Aorta (tissue), 5 donors: ENCODE results near the gene CWC27. TPM values are rescaled to one million over a fixed set of nuclear protein-coding genes. Genes with fewer than 3 reads are reported as not detected.

Experiments
- ATAC-seq: fragments of 200-7000 bp; cut with Tn5 transposase; one replicate; pipeline ENCODE4 v1.9.1; 2022; ENCODE audit warnings: moderate library complexity; ENCODE audit not compliant: low FRiP score
- DNase-seq, 2 donors: peaks; one replicate each; pipeline ENCODE4 v3.0.0-alpha.2; 2020
- H3K27ac ChIP-seq, 2 donors: one replicate each; pipeline ENCODE4 v1.5.1; 2013; ENCODE audit warnings: low read length in 2 of 2, mild to moderate bottlenecking in 2 of 2, moderate library complexity in 2 of 2, control low read depth in 1 of 2, inconsistent platforms in 1 of 2, low read depth in 1 of 2
- H3K27me3 ChIP-seq, 2 donors: one replicate each; pipeline ENCODE4 v1.6.1; 2013; ENCODE audit warnings: control low read depth in 1 of 2, low read length in 1 of 2, mild to moderate bottlenecking in 1 of 2, moderate library complexity in 1 of 2; ENCODE audit not compliant: insufficient read depth in 2 of 2, control insufficient read depth in 1 of 2
- H3K36me3 ChIP-seq, 2 donors: one replicate each; pipeline ENCODE4 v1.6.1; 2013; ENCODE audit warnings: control low read depth in 1 of 2, low read length in 1 of 2, mild to moderate bottlenecking in 1 of 2; ENCODE audit not compliant: insufficient read depth in 2 of 2, control insufficient read depth in 1 of 2
- H3K4me1 ChIP-seq, 2 donors: one replicate each; pipeline ENCODE4 v1.6.1; 2013; ENCODE audit warnings: low read length in 2 of 2, control low read depth in 1 of 2, mild to moderate bottlenecking in 1 of 2, moderate library complexity in 1 of 2; ENCODE audit not compliant: insufficient read depth in 2 of 2, control insufficient read depth in 1 of 2
- H3K4me3 ChIP-seq, 2 donors: one replicate each; pipeline ENCODE4 v1.5.1; 2013; ENCODE audit warnings: low read length in 2 of 2, control low read depth in 1 of 2, mild to moderate bottlenecking in 1 of 2
- H3K9me3 ChIP-seq: one replicate; pipeline ENCODE4 v1.6.1; 2013; ENCODE audit warnings: mild to moderate bottlenecking, low read length; ENCODE audit not compliant: control insufficient read depth
- WGBS, 2 donors: extraction: QIAGEN DNeasy Blood & Tissue Kit; methylation state at CpG; one replicate each; pipeline ENCODE4 v1.1.7; 2013; 5-methylcytosine and 5-hydroxymethylcytosine counted together
- intact Hi-C, 2 donors: fragments of 100-400 bp; cut with DNase I; formaldehyde crosslinking; loops; one replicate each; pipeline versions ENCODE4 v1.14.2 to v1.15.0; 2022
- polyA plus RNA-seq, 2 donors: library from polyadenylated mRNA; stranded (reverse); fragments of 200-250 nt; gene quantifications; one replicate each; pipeline ENCODE4 v1.2.3, GENCODE V29; 2013
- total RNA-seq, 2 donors: library from RNA; stranded (reverse); fragmentation: NEBNext Ultra II Directional; extraction: Animal tissue kit (Norgen Biotek cat#: 25700); gene quantifications; one replicate each; pipeline ENCODE4 v1.2.1, GENCODE V29; 2021
- donor health status: healthy with polysubstance abuse.
- donor health status: Bipolar disorder and iron deficiency.
- donor health status: DM: no; HTN: no; CAD: no.
- donor health status: DM: no; HTN: no; CAD: no.
- donor health status: DM: yes; HTN: yes; CAD: no.

The CWC27 gene
- total and polyA plus RNA-seq, 4 donors: 12.9 to 20.7 (median 17.6) TPM

DNA sequence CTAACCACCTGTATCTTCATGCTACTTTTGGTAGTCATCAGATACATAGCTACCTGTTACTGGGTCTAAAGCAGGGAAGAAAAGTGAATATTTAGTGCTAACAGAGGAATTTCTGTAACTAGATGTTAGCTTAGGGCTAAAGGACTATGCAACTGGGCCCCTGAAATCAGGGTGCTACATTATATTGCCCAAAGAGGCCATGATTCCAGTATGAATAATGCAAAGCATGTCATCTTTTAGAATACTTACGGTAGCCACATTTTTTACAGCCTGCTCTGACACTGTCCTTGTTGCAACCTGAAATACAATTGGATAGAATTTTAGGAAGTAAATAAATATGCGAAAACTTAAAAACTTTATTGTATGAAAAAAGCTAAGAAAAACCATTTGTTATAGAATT lies 14.7 kb upstream of the CWC27 start:
- no peak overlapping the region for H3K4me3 ChIP-seq
- no peaks in the 10 kb centered on the region for H3K9me3 ChIP-seq
- 93 to 98% methylated on average over 2 of the region's 2 CpGs for WGBS, 2 donors
- peaks cover 0 to 2% of the 10 kb centered on the region in 2 donors for H3K36me3 ChIP-seq
- no peak for DNase-seq
- H3K27me3 ChIP-seq: no peaks in the 10 kb centered on the region
- no peak overlapping the region for H3K27ac ChIP-seq
- no peak for ATAC-seq
- intact Hi-C loops: no loop called here
- peaks cover 0 to 2% of the 10 kb centered on the region in 2 donors for H3K4me1 ChIP-seq

DNA sequence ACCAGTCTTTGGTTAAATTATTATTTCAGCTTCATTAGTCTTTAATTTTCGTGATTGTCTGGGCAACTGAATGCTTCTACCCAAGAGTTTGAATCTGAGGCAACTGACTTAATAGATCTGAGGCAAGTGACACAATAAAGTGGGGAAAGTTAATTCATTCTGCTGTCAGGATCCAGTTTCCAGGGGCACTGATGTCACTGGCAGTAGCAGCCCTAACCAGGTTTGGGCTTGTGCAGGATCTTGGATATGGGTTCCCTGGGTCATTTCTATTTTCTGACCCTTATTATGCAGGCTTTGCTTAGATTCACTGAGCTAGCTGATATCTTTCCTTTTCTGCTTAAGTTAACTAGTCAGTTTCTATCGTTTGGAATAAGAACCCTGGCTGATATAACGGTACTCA lies 9.8 kb upstream of the CWC27 start:
- H3K27me3 ChIP-seq: no peaks in the 10 kb centered on the region
- DNase-seq (no peak), ATAC-seq (no peak)
- intact Hi-C loops: no loop called here
- peaks cover 0 to 2% of the 10 kb centered on the region in 2 donors for H3K4me1 ChIP-seq
- no peak overlapping the region for H3K27ac ChIP-seq
- 37 to 42% methylated on average over 3 of the region's 3 CpGs for WGBS, 2 donors
- H3K9me3 ChIP-seq: no peaks in the 10 kb centered on the region
- H3K36me3 ChIP-seq: no peaks in the 10 kb centered on the region
- no peak overlapping the region for H3K4me3 ChIP-seq

DNA sequence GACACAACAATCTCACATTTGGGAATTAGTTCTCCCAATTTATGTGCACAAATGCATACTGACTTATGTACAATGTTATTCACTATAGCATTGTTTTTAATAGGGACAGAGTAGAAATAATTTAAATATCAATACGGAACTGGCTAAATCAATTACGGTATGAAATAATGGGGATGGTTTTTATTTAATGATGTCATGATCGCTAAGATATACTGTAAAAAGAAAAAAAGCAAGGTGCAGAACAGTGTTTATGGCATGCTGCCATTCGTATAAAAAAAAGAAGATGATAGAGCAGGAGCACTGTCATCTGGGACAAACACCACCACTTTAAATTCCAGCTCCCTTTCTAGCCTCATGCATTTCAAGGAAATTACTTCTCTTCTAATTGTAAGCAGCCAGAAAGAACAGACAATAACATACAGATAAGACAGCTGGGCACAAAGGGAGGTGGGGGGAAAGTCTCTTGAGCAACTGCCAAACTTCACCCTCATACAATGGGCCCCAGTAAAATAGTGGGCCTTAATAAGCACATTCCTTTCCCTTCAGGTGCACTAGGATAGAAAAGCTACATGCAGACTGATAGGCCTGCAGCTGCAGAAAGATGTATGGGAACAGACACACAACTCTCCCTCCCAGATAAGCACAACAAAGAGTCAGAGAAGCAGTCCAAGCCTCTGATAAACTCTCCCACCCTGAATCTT lies 8.6 kb upstream of the CWC27 start:
- Histone ChIP-seq H3K36me3 (no peaks in the 10 kb centered on the region), H3K9me3 (no peaks in the 10 kb centered on the region), H3K4me1 (peaks cover 0 to 6% of the 10 kb centered on the region in 2 donors), H3K27me3 (no peaks in the 10 kb centered on the region), H3K27ac (no peak overlapping the region), H3K4me3 (no peak overlapping the region)
- intact Hi-C loops: no loop called here
- no peak for DNase-seq
- no peak for ATAC-seq
- 90 to 92% methylated on average over 4 of the region's 4 CpGs for WGBS, 2 donors

DNA sequence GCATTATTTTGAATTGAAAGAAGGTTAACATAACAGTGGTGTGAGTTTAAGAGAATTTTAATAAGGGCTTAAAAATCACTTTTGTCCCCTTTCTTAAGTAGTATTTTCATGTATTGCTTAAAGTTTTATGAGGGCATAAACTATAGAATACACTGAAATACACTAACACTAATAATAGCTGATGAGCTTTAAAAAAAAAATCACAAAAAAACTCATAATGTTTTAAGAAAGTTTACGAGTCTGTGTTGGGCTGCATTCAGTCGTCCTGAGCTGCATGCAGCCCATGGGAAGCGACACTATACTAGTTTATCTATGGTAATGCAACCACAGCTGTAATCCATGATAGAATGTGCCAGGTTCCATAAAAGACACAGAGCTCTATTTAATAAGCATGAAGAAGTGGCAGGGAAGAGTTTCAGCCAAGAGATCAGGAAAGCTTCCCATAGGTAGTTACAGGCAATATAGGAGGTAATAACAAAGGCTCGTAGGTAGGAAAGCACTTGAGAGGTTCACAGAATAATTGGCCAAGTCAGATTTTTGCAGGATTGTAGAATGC lies 4.7 kb upstream of the CWC27 start:
- Histone ChIP-seq H3K27me3 (no peaks in the 10 kb centered on the region), H3K4me3 (no peak overlapping the region), H3K4me1 (peaks cover 6 to 11% of the 10 kb centered on the region in 2 donors), H3K9me3 (no peaks in the 10 kb centered on the region), H3K27ac (no peak overlapping the region), H3K36me3 (no peaks in the 10 kb centered on the region)
- WGBS, 2 donors: 78 to 81% methylated on average over 4 of the region's 4 CpGs
- intact Hi-C loops: no loop called here
- ATAC-seq (no peak), DNase-seq (no peak)

DNA sequence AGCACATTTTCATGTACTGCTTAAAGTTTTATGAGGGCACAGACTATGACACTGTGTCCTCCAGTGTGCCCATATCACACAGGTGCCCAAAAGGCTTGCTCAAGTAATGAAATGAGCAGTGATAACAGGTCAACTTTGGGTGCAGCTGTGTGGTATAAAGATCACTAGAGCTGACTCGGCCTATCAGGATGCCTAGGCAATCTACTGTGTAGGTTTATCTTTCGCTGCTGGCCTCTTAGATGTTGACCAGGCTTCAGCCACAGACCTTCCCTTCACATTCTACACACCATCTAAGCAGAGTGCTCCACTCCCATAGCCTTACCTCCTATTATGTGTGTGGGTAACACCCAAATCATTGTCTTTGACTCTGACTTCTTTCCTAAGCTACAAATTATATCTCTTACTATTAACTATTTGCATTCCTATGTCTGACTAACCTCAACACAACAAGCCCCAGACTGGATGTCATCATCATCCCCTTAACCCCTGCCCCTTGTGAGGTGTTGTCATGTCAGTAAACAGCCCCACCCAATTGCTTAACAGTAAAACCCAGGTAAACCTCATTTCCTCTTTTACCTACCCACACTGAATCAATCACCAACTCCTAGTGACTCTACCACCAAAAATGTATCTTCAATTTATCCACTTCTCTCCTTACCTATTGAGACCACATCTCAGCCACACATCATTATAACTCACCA lies 2.8 kb upstream of the CWC27 start:
- Histone ChIP-seq H3K27ac (no peak overlapping the region), H3K4me1 (peaks cover 6 to 20% of the 10 kb centered on the region in 2 donors), H3K27me3 (no peaks in the 10 kb centered on the region), H3K4me3 (no peak overlapping the region), H3K36me3 (no peaks in the 10 kb centered on the region), H3K9me3 (no peaks in the 10 kb centered on the region)
- ATAC-seq (no peak), DNase-seq (no peak)
- intact Hi-C loops: no loop called here
- 90 to 100% methylated on average over 2 of the region's 2 CpGs for WGBS, 2 donors

DNA sequence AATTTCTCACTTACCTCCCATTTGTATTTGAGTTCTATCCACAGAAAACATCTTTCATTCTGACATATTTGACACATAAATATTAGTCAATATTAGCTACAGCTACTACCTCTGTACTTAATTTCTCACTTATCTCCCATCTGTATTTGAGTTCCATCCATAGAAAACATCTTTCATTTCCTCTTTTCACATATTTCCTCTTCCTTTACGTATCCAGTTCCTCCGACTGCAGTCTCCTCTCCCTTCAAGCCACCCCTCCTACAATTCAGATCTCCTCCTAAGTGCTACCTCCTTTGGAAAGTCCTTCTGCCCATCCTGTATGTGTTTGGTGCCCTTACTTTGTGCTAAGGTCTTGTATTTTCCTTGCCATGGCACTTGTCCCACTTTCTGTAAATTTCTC lies 1.8 kb upstream of the CWC27 start:
- Histone ChIP-seq H3K36me3 (no peaks in the 10 kb centered on the region), H3K27me3 (no peaks in the 10 kb centered on the region), H3K4me1 (peaks cover 6 to 20% of the 10 kb centered on the region in 2 donors), H3K9me3 (no peaks in the 10 kb centered on the region), H3K4me3 (peak overlapping the region; percentile 91 to 99), H3K27ac (no peak overlapping the region)
- 75 to 80% methylated on average over 2 of the region's 2 CpGs for WGBS, 2 donors
- no peak for DNase-seq
- intact Hi-C loops: no loop called here
- no peak for ATAC-seq

DNA sequence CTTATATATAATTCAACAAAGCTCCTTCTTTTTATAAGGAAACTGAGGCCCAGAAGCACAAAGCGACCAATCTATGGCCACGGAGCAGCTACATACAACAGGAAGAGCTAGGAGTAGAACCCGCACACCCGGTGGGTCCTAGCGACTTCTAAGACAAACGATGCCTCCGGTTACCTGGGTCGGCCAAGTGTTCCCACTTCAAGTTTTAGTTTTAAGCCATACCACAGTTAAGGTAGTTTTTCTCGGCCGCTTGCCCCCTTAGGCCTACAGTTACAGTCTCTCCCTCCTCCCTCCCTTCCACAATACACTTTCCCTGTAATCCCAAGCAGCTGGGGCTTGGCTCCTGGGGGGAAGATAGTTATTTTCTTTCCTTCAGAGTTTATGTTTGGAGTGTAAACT lies 772 bp upstream of the CWC27 start:
- H3K9me3 ChIP-seq: no peaks in the 10 kb centered on the region
- peaks cover 6 to 20% of the 10 kb centered on the region in 2 donors for H3K4me1 ChIP-seq
- whole genome bisulfite sequencing, 2 donors: 1 to 2% methylated on average over 10 of the region's 10 CpGs
- no peaks in the 10 kb centered on the region for H3K36me3 ChIP-seq
- ATAC-seq (peak; percentile 37), DNase-seq (no peak)
- peak overlapping the region in 1 of 2 donors; percentile 14 for H3K27ac ChIP-seq
- H3K4me3 ChIP-seq: peak overlapping the region; percentile 91 to 99
- intact Hi-C loops: no loop called here
- no peaks in the 10 kb centered on the region for H3K27me3 ChIP-seq

DNA sequence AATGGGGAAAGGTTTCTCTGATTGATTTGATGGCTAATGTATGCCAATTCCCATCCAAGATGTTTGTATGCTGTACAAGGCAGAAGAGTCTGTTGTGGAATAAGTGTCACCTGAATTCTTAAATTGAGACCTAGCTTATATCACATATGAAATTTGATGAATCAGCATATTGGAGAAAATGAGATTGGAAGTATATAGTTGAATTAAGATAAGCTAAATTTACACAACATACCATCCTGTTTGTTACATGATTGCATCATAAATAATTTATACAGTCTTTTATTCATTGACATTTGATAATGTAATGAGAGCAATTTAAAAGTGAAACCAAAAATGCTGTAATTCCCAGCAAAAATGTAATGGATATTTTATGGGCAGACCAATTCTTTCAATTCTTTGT lies 1.1 kb downstream of the CWC27 start:
- H3K27me3 ChIP-seq: no peaks in the 10 kb centered on the region
- DNase-seq (no peak), ATAC-seq (no peak)
- peak overlapping the region in 1 of 2 donors; percentile 99 for H3K4me3 ChIP-seq
- peaks cover 3 to 20% of the 10 kb centered on the region in 2 donors for H3K4me1 ChIP-seq
- intact Hi-C loops: no loop called here
- H3K36me3 ChIP-seq: no peaks in the 10 kb centered on the region
- H3K27ac ChIP-seq: no peak overlapping the region
- no peaks in the 10 kb centered on the region for H3K9me3 ChIP-seq

DNA sequence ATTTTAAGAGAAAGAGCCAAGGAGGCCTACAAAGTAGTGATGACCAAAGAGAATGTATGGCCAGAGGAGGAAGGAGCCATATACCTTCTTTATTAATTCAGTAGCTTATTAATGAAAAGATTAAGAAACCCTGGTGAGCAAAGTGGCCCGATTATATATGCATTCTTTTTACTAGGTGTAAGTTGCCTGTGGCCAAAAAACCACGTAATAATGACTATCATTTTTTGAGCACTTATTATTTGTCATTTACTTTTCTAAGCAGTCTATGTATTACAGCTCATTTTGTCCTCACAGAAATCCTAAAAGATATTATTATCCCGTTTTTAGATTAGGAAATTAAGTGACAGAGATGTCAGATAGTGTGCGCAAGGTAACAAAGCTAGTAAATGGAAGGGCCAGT lies 3.0 kb downstream of the CWC27 start:
- 85 to 89% methylated on average over 4 of the region's 4 CpGs for WGBS, 2 donors
- ATAC-seq (no peak), DNase-seq (no peak)
- Histone ChIP-seq H3K4me3 (no peak overlapping the region), H3K4me1 (peaks cover 3 to 14% of the 10 kb centered on the region in 2 donors), H3K36me3 (no peaks in the 10 kb centered on the region), H3K9me3 (no peaks in the 10 kb centered on the region), H3K27ac (no peak overlapping the region), H3K27me3 (no peaks in the 10 kb centered on the region)
- intact Hi-C loops: no loop called here
